NCI-H524 (cell line): ENCODE results near the gene WNT7A.

Experiments
- DNase-seq, 2 experiments: peaks; one replicate each; lab custom pipeline; 2025; lab: John Stamatoyannopoulos, UW

Gene WNT7A

DNA sequence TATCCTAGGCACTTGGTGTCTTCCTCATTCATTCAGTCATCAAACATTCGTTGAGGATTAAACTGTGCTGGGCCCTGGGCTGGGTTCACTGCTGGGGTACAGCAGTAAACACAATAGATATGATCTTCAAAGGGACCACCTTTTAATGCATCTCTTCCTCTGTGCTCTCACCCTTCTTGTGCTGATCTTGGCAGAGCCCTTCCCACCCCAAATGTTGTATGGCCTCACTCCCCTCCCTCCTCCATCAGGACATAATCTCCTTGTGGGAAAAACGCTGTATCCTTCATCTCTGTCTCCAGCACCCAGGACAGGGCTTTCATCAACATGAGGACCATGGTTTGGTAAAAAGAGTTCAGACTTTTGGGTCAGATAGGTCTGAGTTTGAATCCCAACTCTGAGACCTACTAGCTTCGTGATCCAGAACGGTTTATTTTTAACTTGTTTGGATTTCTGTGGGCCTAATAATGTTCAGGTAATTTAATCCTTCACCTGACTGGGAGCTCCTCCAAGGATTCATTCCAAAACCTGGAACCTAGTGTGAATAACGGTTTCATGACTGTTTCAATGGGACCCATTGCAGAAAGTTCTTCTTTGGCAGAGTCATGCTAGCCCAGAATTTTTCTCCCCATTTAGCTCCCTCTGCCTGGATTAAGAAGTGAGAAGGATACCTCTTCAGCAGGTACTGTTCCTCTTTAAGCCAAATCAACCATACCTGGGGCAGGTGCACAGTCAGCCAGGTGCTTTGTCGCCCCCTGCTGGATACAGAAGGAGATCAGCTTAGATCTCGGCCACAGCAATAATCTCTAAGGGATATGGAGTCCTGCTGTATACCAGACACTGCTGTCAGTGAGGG lies 5.2 kb upstream of the WNT7A start:
- peak in 1 of 2 experiments; percentile 51 for DNase-seq

DNA sequence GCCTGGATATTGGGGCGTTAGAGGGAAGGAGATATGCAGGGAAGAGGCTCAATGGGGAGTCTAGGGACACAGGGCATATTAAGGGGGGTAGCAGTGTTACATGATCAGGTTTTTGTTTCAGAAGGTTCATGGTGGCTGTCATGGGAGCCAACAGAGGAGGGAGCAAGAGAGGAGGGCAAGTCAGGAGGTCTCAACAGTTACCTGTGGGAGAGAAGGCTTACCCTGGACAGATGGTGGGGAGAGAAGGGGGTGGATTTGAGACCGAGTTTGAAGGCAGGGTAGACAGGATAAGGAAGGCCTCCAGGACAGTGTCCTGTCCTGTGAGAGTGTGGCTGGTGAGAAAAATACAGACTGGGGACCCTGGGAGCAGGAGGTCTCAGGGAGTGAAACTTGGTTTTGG lies 3.8 kb upstream of the WNT7A start:
- DNase-seq, result no peak

DNA sequence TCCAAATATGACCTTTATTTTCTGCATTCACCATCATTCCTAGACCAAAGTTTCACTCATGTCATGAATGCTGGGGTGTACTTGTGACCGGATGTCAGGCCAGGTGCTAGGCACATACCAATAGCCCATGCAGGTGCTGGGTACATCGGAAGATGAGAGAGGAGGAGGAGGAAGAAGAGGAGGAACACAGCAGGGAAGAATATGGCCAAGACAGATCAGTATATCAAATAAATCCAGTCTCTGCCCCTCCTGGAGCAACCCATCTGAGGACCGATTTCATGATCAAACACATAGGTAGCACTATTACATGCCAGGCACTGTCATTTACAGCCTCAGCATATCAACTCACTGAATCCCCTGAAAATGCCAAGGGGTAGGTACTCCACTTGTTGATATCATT lies 3.0 kb upstream of the WNT7A start:
- no peak for DNase-seq

DNA sequence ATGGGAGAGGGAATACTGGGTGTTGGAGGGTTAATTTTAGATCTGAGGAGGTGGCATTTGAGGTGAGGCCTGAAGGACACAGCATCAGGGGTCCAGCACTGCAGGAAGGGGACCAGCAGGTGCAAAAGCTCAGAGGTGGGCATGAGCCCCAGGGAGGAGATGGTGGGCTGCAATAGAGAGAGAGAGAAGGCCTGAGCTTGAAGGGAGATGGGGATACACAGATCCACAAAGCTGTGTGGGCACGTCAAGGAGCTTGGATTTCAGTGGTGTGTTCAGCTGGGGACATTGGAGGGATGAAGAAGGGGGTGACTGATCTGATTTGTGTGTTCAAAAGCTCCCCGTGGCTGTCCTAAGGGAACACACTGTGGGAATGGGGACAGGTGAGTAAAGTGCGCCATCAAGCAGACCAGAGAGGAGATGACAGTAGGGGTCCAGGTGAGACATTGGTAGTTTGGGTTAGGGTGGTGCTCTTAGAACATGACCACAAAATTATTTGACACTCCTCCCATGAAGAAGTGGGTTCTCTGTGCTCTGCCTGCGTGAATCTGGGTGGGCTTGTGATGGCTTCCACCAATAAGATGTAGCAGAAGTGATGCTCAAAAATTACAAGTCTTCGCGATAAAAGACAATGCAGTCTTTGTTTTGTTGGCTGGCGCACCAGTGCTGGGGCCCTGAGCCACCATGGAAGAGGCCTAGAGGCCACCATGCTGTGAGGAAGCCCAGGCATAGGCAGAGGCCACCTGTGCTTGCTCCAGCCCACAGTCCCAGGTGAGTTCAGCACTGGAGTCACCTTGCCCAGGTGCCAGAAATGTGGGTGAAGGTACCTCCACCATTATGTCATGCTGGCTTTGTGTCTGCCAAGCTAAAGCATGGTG lies 1.9 kb upstream of the WNT7A start:
- no peak for DNase-seq

DNA sequence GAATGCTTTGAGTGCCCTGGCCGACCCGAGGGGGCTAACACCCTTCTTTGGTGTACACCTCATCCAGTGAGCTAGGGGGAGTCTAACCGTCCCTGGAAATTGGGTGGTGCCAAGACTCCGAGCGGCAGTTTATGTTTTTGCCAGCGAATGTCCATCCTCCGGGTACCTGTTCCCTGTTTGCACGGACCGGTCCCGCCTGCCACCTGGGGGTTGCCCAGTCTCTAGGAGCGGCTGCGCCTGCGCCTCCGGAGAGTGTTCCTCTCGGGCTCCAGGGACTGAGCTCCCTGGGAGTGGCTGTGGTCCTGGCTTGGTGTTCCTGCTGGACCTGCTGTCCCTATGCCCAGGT lies 913 bp upstream of the WNT7A start:
- no peak for DNase-seq

DNA sequence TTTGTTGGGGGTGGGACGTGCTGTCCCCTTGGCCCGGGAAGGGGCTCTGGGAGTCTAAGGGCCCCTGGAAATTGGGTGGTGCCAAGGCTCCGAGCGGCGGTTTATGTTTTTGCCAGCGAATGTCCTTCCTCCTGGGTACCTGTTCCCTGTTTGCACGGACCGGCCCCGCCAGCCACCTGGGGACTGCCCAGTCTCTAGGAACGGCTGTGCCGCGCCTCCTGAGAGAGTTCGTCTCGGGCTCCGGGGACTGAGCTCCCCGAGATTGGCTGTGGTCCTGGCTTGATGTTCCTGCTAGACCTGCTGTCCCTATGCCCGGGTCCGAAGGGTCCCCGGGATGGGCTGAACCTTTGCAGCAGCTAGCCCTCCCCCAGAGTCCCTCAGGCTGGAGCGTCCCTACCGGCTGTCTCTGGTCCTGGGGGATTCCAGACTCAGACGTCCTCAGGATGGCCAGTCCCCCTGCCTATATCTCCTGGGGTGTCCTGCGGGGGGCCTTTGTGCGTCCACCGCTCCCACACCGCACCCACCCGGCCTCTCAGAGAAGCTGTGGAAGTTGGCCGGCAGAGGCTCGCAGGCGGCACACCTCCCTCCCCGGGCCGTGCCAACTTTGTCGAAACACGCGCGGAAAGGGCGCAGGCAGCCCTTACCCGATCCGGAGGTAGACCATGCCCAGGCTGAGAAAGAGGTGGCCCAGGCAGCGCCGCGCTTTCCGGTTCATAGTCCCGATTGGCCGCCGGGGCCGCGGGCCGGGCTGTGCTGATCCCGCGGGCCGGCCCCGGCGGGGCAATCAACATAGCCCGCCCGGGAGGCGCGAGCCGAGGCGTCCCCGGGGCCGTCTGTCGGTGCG lies 547 bp downstream of the WNT7A start:
- peak in 1 of 2 experiments; percentile 38 for DNase-seq

DNA sequence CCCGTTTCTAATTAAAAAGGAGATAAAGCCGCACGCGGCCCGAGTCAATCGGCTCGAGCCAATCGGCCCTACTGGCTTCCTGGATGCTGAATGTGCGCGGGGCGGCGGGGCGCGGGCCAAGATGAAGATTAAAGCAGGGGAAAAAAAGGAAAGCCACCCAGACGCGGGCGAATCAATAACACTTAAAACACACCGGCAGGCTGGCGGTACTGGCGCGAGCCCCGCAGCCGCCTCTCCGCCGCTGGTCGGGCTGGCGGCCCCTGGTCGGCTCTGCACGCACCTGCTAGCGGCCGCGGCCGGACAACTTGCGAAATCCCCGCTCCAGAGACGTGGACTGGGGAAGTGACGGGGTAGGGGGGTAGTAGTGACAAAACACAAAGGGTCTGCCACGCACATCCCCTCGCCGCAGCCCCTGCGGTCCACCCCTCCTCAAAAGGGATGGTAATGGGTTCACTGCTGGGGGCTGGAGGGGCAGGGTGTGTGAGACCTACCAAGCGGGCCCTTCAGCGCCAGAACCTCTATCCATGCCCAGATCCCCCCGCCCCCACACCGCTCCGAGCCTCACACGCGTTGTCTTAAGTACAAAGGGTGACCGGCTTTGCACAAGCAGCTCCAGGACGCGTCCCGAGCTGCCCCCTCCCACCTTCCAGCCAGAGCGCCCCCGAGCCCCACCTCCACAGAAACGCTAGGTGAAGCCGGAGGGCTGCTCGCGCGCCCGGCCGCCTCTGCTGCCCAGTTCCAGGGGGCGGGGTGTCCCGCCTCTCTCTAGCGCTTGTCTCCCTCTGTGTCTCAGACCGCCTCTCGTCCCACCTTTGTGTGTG lies 1.4 kb downstream of the WNT7A start:
- peak in 1 of 2 experiments; percentile 34 for DNase-seq

DNA sequence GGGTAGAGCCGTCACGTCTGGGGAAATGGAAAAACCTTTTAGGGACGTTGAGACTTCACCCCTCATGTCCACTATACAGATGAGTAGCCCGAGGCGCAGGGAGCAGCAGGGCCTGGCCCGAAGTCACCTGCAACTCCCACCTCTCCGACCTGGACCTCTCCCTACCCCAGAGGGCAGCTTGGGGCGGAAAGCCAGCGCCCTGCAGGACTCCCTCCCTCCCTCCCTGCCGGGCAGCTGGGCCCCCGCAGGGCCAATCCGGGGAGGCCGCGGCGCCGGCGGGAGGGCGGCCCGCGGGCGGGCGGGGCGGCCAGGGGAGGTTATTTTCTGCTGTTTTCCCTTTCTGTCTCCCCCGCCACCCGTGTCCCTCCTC lies 2.0 kb downstream of the WNT7A start:
- DNase-seq, result no peak

DNA sequence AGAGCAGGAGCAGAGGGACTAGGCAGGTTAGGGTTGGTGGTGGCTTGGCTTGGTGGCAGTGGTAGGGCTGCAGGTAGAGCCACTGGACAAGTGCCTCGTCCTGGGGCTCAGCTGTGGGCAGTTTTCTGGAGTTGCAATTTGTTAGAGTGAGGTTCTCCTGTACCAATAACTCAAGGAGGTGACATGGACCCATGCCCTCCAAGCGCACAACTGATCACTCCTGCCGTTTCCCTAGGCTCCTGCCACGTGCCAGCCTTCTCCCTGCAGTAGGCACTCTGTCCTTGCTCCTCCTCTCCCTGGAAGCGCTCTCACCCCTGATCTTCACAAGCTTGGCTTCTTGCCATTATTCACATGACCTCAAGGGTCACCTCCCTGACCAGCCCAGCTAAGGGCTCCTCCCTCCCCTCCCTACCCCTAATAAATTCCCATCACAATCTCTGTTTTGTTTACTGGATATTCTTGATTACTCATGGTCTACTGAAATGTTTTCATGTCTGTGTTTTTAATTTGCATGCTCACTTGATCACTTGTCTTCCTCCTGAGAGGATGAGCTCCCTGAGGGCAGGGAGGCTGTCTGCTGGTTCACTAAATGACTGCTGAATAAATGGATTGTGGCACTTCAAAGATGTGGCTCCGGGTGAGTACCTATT lies 3.3 kb downstream of the WNT7A start:
- DNase-seq, result no peak

DNA sequence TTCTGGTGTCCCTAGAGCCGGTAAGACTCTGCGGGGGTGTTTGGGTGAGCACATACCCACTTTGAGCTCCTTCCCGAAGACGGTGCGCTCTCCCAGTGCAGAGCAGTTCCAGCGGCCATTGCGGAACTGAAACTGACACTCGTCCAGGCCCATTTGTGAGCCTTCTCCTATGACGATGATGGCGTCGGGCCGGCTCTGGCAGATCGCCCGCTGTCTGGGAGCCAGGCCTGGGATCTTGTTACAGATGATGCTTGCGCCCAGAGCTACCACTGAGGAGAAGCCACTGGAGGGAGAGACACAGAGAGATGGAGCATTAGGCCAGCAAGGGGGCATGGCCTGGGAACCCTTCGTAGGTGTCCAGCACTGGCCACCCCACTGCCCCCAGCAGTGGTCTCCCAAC lies 5.0 kb downstream of the WNT7A start:
- no peak for DNase-seq

DNA sequence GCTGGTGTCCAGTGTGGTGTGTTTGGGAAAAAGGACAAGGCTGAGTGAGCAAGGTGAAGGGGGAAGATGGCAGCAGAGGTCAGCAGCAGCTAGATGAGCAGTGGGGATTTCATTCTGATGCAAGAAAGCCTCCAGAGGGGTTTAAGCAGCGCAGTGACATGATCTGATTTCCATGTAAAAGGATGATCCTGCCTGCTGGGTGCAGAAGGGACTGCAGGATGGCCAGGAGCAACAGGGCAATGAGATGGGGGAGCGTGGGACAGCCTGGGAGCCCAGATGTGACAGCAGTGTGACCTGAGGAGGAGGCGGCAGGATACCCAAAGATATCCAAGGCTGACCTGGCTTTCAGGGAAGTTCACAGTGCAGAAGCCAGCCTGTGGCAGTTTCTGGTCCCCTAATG lies 6.1 kb downstream of the WNT7A start:
- DNase-seq, result no peak

DNA sequence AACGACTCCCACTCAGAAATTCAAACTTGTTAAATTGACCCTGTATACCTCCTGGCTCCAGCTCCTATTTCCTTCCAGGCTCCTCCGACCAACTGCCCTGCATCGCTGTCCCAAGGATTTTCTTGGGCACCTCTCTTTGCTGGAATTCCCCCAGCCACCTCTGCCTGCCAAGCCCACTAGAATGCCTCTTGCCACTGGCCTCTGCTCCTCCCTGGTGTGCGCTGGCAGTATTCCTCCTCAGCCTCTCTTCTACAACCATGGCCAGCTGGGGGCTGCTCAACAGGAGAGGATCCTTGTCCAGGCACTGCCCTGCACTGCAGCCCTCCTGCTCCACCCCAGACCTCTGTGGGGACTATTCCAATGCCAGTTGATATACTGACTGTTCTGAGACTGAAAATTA lies 7.4 kb downstream of the WNT7A start:
- no peak for DNase-seq

DNA sequence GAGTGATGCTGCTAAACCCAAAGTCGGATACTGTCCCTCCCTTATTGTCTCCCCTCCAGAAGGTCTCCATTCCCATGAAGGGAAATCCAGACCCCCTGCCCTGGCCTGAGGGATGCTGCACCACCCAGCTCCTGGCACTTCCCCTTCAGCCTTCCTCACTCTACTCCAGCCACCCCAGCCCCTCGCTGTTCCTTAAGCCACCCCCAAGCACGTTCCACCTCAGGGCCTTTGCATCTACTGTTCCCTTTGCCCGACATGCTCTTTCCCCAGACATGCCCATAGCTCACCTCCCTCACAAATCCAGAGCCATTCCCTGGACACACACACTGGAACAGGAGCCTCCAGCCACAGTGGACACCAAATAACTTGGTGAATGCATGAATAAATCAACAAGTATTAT lies 8.1 kb downstream of the WNT7A start:
- no peak for DNase-seq

DNA sequence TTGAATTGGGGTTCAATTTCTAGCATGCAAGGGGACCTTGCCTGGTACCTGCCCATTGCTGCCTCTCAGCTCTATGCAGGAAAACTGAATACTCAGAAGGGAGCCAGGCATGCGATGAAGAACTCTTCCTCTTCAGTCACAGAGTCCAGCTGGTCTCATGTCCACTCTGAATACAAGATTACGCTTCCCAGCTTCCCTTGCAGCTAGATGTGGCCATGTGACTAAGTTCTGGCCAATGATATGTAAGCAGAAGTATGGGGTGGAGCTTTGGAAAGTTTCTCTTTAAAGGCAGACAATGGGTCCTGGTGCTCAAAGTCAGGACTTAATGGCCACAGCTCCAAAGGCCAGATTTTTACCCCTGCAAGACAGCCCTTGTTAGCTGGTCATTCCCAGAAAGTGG lies 9.0 kb downstream of the WNT7A start:
- DNase-seq, result no peak

DNA sequence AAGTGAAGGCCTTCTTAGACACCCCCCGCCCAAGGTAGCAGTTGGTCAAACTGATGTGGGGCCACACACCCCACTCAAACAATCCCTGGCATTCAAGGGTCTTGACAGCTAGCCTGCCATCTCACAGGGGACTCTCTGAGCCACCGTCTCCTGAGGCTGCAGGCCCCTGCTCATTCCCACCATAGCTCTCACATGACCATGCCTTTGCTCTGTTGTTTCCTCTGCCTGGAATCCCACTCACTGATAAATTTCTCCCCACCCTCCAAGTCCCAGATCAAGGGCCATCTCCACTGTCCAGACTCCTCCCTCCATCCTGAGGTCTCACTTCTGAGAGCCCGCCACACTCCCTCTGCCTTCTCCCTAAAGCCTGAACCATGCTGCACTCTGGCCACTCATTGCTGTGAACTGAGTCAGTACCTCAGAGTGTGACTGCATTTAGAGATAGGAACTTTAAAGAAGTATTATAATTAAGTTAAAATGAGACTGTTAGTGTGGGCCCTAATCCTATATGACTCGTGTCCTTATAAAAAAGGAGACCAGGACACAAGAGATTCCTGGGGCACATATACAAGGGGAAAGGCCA lies 10.0 kb downstream of the WNT7A start:
- no peak for DNase-seq

DNA sequence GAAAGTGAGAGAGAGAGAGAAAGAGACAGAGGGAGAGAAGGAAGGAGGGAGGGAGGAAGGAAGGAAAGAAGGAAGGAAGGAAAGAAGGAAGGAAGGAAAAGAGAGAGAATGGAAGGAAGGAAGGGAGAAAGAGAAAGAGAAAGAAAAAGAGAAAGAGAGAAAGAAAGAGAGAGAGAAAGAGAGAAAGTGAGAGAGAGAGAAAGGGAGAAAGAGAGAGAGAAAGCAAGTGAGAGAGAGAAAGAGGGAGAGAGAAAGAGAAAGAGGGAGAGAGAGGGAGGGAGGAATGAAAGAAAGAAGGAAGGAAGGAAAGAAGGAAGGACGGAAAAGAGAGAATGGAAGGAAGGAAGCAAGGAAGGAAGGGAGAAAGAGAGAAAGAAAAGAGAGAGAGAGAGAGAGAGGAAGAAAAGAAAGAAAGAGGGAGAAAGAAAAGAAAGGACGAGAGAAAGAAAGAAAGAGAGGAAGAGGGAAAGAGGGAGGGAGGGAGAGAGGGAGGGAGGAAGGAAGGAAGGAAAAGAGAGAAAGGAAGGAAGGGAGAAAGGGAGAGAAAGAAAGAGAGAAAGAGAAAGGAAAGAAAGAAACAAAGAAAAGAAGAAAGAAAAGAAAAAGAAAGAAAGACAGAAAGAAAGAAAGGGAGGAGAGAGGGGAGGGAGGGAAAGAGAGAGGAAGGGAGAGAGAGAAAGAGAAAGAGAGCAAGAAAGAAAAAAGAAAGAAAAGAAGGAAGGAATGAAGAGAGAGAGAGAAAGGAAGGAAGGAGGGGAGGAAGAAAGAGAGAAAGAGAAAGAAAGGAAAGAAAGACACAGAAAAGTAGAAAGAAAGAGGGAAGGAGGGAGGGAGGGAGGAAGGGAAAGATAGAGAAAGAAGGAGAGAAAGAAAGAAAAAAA lies 10.8 kb downstream of the WNT7A start:
- no peak for DNase-seq

DNA sequence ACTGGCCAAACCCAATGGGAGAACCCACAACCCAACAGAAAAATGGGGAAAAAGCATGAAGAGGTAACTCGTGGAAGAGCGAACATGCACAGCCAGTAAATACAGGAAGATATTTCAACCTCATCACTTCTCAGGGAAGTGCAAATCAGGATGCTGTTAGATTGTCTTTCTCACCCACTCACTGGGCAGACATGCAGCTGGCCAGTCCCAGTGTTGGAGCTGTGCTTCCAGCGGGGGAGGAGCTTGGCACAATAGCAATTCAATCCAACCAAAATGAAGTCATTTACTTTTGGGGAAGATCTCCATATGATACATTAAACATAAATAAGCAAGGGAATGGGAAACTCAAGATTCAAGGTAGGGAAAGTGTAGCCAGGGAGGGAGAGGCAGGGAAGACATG lies 12.1 kb downstream of the WNT7A start:
- no peak for DNase-seq

DNA sequence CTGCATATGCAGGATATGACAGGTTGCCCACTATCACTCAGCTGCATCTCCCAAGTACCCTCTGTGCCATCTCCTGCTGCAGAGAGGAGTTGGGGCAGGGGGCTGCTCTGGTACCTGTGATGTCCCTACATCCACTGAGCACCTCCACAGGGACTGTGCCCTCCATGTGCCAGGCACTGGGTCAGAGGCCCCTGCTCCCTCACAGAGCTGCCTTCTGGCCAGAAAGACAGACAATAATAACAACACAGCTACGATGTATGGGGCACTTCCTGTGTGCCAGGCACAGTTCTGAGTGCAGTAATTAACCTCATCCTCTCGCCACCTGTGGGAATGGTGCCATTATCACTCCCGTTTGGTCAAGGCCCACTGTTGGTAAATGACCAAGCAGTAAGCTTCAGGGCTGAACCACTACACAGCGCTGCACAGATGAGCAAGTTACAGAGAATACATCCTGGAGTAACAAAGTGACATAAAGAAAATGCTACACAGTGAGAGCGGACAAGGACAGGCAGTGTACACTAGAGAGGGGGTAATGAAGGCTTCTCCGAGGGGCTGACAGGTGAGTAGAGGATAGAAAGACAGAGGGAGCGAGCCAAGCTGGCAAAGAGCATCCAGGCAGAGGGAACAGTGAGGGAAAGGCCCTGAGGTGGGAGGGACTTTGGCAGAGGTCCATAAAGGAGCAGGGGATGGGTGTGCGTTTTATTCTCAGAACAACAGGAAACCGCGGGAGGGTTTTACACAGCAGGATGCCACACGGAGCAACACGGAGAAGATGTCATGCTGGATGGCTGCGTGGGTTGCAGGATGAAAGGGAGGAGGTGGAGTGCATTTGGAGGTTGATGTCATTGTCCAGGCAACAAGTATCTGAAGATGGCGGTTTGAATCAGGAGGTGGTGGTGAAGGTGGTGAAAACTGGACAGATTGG lies 13.6 kb downstream of the WNT7A start:
- DNase-seq, result no peak

DNA sequence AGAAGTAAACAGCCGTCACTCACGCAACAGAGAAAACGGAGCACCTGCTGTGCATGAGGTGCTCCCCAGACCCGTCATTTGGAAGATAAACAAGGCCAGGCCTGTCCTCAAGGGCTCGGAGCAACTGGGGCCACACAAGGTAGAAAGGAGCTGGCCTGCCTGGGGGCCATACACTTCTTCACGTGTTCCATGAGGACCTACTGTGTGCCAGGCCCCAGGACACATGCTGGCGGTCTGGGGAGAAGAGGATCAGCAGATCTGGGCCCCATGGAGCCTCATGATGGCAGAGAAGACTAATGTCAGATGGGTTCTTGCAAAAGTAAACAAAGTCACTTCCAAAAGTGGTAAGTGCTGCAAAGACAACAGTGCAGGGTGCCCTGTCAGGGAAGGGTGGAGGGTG lies 14.3 kb downstream of the WNT7A start:
- no peak for DNase-seq
